NCI-H524 treated with DMSO at 0.1 percent for 48 hours (cell line): Measurements from ENCODE around the gene B4GALT2.

Source experiments
- DNase-seq: peaks from one replicate; lab custom pipeline; 2025; lab: John Stamatoyannopoulos, UW

Gene B4GALT2

DNA sequence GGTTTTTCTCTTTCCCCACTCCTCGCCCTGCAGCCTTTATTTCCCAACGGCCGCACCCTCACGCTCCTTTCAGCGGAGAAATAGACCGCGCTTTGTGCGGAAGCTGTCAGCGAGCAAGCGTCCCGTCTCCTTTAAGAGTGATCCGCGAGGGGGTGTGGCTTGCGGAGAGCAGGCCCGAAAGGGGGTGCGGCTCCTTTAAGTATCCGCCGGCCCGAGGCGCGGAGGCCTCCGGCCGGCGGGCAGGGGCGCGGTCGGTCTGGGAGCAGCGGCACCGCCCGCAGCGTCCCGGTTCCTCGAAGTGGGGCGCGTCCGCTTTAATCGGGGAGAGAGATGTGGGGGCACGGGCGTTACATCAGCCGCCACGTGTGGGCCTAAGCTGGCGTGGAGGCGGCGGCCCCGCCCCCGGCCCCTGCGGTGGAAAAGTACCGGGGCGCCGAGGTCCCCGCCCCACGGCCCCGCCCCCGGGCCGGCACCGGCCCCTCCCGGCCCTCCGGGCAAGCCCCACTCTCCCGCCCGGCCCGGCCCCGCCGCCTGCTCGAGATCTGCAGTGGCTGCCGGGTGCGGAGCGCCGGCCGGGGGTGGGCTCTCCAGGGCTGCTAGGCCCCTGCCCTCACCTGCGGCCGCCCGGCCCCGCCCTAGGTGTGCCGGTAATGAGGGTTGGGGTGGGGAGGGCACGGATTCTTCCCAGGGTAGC lies 51.0 kb downstream of the B4GALT2 start:
- peak; percentile 29 for DNase-seq

DNA sequence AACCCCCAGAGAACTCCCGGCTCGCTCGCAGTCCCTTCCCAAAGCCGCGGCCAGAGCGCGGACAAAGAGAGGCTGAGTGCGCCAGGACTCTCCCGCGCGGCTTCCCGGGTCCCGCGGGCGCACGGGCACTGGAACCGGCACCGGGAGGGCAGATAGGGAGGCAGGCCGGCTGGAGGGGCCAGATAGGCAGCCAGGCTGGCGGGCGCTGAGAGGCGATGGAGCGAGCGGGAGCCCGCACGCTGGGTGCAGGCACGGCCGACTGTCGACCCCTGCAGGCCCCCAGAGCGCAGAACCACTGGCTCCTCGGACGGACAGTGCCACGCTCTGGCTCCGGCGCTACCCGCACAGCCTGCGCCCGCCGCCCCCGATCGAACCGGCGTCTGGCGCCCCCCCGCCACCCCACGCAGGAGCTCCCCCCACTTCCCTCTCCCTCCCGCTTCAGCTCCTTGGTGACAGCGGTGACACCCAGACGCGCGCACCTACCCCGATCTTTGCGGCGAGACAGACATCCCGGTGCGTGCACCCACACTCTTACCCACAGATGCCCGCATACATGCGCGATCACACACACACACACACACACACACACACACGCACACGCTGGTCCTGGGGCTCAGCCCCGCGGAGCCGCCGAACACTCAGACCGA lies 51.7 kb downstream of the B4GALT2 start:
- no peak for DNase-seq

- no peak for DNase-seq
Measured at GRCh38 chr1:44031252-44032169, 52.5 kb downstream of the B4GALT2 start, which contains the start of gene SLC6A9. Gene SLC6A9, minus strand, starts transcription at chr1:44031462. Its CDS starts 7,185 bp downstream, at chr1:44024277.

DNA sequence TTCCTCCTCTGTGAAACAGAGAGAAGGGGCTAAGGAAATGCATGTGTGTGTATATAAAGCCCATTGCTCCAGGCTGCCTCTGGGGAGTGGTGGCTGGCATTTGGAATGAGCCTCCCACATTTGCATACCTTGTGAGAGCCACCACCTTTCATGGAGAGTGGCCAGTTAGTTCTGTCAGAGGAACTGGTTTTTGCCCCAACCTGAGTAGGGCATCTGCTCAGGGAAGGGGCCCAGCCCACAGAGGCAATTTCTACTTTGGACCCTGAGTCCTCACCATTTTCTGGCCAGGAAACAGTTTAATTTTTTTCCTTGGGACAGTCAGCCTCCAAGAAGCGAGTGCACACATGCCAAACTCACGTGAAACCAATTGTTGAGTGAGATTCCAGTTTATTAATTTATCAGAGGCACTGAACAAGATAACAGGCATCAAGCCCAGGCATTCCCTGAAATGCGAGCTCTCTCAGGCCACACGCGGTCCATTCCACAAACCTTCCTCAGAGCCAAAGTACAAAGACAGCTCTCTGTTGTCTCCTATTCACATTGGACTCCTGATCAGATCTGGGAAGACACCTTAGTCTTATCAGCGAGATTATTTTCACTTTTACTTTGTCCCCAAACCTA lies 53.3 kb downstream of the B4GALT2 start:
- no peak for DNase-seq

DNA sequence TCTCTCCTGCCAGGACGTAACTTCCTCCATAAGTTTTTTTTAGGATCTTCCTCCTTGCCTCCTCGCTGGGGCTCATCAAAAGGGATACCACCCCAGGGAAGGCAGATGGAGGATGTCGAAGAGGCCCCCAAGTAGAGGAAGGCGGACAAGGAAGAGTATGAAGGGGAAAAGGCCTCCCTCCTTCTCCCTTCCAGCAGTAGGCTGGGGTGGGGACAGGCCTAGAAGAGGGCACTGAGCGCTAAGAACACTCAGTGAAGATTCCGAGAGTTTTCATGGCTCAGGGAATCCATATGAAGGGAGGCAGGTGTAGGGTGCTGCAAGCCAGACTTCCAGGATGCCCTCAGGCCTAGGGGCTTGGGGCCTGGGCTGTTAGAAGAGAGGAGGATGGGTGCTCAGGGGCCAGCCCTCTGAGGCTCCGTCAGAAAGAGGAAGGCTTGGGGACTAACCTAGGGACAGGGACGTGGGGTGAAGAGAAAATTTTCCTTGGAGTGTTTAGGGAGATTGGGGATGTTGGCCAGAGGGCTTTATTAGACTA lies 54.1 kb downstream of the B4GALT2 start:
- DNase-seq: no peak

DNA sequence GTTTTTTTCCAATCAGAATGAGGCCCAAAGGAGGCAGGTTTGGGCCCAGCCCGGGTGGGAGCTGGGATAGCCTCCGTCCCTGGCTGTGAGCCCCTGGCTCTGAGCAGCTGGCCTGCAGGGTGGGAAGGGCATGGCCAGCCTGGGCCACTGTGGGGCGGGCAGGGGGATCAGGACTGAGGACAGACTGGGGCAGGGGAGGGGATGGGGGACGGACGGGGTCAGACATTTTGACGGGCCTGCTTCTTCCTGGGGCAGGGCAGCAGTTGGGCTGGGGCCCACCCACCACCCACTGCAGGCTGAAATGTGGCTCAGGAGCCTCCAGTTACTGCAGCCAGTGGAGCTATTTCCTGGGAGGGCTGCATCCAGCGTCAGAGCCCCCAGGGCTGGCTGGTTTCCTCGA lies 54.7 kb downstream of the B4GALT2 start:
- DNase-seq: no peak

DNA sequence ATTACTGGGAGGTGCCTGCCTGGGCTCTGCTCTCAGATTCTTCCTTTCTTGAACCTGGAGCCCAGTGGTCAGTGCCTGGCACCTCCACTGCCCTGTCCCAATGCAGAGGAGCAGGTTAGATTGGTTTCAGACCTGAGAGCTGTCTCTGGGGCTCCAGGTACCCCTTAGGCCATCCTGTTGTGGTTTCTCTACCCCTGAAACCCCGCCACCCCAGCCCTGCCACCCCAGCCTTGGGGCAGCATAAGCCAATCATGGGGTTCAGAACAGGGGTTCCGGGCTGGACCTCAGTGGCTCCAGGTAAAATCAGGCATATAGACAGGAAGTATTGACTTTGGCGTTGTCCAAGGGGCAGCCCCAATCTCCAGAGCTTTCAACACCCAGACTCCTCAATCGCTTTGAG lies 55.4 kb downstream of the B4GALT2 start:
- DNase-seq: no peak

- DNase-seq: no peak
Measured at GRCh38 chr1:44034976-44035716, 56.1 kb downstream of the B4GALT2 start.

- DNase-seq: no peak
Measured at GRCh38 chr1:44035726-44036408, 56.9 kb downstream of the B4GALT2 start.

GRCh38 chr1:44036409-44037139 lies 57.6 kb downstream of the B4GALT2 start:
- no peak for DNase-seq

- DNase-seq: no peak
Measured at GRCh38 chr1:44037154-44037553, 58.1 kb downstream of the B4GALT2 start.

DNA sequence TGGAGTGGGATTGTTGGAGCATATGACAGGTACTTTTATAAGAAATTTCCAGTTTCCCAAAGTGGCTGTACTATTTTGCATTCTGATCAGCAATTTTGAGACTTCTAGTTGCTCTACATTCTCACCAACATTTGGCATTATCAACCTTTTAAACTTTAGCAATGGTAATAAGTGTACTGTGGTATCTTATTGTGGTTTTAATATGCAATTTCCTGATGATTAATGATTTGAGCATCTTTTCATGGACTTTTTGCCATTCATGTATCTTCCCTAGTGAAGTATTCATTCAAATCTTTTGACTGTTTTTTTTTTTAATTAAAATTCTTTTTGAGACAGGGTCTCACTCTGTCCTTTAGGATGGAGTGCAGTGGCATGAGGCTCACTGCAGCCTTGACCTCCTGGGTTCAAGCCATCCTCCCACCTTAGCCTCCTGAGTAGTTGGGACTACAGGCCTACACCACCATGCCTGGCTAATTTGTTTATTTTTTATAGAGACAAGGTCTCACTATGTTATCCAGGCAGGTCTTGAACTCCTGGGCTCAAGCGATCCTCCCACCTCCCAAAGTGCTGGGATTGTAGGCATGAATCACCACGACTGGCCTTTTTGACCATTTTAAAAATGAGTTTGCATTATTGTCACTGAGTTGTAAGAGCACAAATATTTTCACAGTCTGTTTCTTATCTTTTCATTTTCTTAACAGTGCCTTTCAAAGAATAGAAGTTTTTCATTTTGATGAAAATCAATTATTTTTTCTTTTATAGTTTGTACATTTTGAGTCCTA lies 60.1 kb downstream of the B4GALT2 start:
- no peak for DNase-seq

- no peak for DNase-seq
Measured at GRCh38 chr1:44040418-44040817, 61.4 kb downstream of the B4GALT2 start.
